HFFc6 (cell line): ENCODE data around the gene ZNF329. TPM values are rescaled to one million over a fixed set of nuclear protein-coding genes. Genes with fewer than 3 reads are reported as not detected.

Experiments used
- DNase-seq: peaks from one replicate; pipeline ENCODE4 v3.0.0-alpha.2; 2018
- H3K27ac Mint-ChIP-seq: 2 replicates; pipeline ENCODE4 v1.8.0; 2020; ENCODE audit warnings: mild to moderate bottlenecking, mixed read lengths
- H3K27me3 Mint-ChIP-seq: 2 replicates; pipeline ENCODE4 v1.8.0; 2021; ENCODE audit warnings: mild to moderate bottlenecking, moderate library complexity, mixed read lengths; ENCODE audit not compliant: insufficient read depth
- H3K36me3 Mint-ChIP-seq: 2 replicates; pipeline ENCODE4 v1.8.0; 2021; ENCODE audit warnings: low read depth, mixed read lengths
- H3K4me1 Mint-ChIP-seq: 2 replicates; pipeline ENCODE4 v1.8.0; 2020; ENCODE audit warnings: low read depth, mixed read lengths
- H3K4me3 Mint-ChIP-seq: 2 replicates; pipeline ENCODE4 v1.8.0; 2020; ENCODE audit warnings: mild to moderate bottlenecking, moderate library complexity, mixed read lengths
- H3K9me3 Mint-ChIP-seq: 2 replicates; pipeline ENCODE4 v1.8.0; 2020; ENCODE audit warnings: mild to moderate bottlenecking, mixed read lengths
- total RNA-seq, 6 experiments: library from RNA; stranded (reverse); fragmentation: NEBNext Ultra II Directional; extraction: Animal tissue kit (Norgen Biotek cat#: 25700); gene quantifications; 2 replicates in 1 of 6; 3 replicates in 5 of 6; pipeline ENCODE4 v1.2.3, GENCODE V29; 2021
- TF ChIP-seq, protein P1 (sequence below): fragments of 200-600 bp; sonication (generic); IDR thresholded peaks from 2 replicates; pipeline ENCODE4 v1.5.0; 2021; ENCODE audit warnings: antibody characterized with exemption, mild to moderate bottlenecking

Gene ZNF329
- total RNA-seq, 6 experiments from 2014 or later: 6.6 to 9.5 (median 7.9) TPM

DNA sequence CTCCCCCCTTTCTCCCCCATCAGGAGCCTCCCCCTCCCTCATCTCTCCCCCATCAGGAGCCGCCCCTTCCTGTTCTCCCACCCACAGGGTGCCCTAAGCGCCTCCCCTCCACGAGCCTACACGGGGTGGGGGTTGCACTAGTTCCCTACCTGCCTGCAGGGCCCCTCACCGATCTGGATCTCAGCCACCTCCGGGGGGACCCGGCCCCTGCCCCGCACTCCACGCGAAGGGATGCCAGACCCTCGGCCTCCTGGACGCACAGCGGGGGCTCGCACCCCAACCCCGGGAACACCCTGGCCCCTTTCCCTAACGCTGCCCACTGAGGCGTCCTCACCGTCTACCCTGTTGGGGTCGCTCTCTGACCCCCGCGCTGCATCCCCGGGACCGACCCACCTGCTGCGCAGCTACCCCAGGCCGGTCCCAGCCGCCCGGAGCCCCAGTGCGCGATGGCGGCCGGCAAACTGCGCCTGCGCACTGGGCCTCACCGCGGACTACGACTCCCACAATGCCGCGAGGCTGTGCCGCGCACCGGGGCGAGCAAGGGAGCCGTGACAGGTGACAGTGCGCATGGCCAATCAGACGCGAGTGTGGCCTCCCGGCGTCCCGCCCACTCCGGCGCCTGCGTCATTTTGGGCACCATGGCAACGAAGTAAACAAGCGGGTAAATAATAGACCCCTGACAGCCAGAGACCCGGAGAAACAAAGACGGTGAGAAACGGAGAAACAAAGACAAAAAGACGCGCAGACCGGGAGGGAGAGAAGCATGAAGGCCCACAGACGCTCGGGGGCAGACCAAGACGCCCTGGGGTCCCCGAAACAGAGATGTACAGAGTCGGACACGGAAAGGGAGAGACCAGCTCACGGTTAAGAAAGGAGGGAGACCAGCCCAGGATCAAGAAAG, 52.6 kb downstream of the ZNF329 start, which contains the start of gene ZSCAN18:
Gene ZSCAN18, minus strand, starts transcription at position 451 of the 901 bp plus-strand sequence. CDS start 7,964 bp downstream, outside the sequence.
- peaks cover 3% of the 10 kb centered on the region; the same call in 1 of the 2 replicates for H3K27me3 Mint-ChIP-seq
- peak; percentile 5 for DNase-seq
- H3K9me3 Mint-ChIP-seq: peaks cover 79% of the 10 kb centered on the region
- peaks cover 13% of the 10 kb centered on the region; the same call in 1 of the 2 replicates for H3K36me3 Mint-ChIP-seq
- H3K4me1 Mint-ChIP-seq: no peaks in the 10 kb centered on the region
- H3K27ac Mint-ChIP-seq: peak within 1 kb of the TSS; percentile 88
- TF ChIP-seq, protein P1, sequence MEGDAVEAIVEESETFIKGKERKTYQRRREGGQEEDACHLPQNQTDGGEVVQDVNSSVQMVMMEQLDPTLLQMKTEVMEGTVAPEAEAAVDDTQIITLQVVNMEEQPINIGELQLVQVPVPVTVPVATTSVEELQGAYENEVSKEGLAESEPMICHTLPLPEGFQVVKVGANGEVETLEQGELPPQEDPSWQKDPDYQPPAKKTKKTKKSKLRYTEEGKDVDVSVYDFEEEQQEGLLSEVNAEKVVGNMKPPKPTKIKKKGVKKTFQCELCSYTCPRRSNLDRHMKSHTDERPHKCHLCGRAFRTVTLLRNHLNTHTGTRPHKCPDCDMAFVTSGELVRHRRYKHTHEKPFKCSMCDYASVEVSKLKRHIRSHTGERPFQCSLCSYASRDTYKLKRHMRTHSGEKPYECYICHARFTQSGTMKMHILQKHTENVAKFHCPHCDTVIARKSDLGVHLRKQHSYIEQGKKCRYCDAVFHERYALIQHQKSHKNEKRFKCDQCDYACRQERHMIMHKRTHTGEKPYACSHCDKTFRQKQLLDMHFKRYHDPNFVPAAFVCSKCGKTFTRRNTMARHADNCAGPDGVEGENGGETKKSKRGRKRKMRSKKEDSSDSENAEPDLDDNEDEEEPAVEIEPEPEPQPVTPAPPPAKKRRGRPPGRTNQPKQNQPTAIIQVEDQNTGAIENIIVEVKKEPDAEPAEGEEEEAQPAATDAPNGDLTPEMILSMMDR: no peak
- H3K4me3 Mint-ChIP-seq: peak within 1 kb of the TSS; percentile 56

- H3K27ac Mint-ChIP-seq: no peak overlapping the region
- no peak overlapping the region for H3K4me3 Mint-ChIP-seq
- peaks cover 79% of the 10 kb centered on the region for H3K9me3 Mint-ChIP-seq
- H3K4me1 Mint-ChIP-seq: no peaks in the 10 kb centered on the region
- peaks cover 10% of the 10 kb centered on the region; the same call in 1 of the 2 replicates for H3K36me3 Mint-ChIP-seq
- TF ChIP-seq, protein P1: no peak
- no peak for DNase-seq
- H3K27me3 Mint-ChIP-seq: peaks cover 3% of the 10 kb centered on the region; the same call in 1 of the 2 replicates
These were observed 53.2 kb downstream of the ZNF329 start for GRCh38 chr19:58097349-58097748.

- peaks cover 3% of the 10 kb centered on the region; the same call in 1 of the 2 replicates for H3K27me3 Mint-ChIP-seq
- no peak overlapping the region for H3K27ac Mint-ChIP-seq
- TF ChIP-seq, protein P1: no peak
These were observed 53.7 kb downstream of the ZNF329 start for GRCh38 chr19:58096884-58097283.

GRCh38 chr19:58095328-58095727, 55.3 kb downstream of the ZNF329 start:
- H3K9me3 Mint-ChIP-seq: peaks cover 83% of the 10 kb centered on the region
- TF ChIP-seq, protein P1: no peak
- peaks cover 9% of the 10 kb centered on the region; the same call in 1 of the 2 replicates for H3K36me3 Mint-ChIP-seq
- H3K4me1 Mint-ChIP-seq: no peaks in the 10 kb centered on the region
- peaks cover 3% of the 10 kb centered on the region; the same call in 1 of the 2 replicates for H3K27me3 Mint-ChIP-seq
- no peak for DNase-seq
- H3K4me3 Mint-ChIP-seq: no peak overlapping the region
- no peak overlapping the region for H3K27ac Mint-ChIP-seq

More at GRCh38 chr19:58096884-58097283, 53.7 kb downstream of the ZNF329 start:
- Mint-ChIP-seq H3K36me3 (peaks cover 9% of the 10 kb centered on the region; the same call in 1 of the 2 replicates), H3K4me3 (no peak overlapping the region), H3K4me1 (no peaks in the 10 kb centered on the region), H3K9me3 (peaks cover 81% of the 10 kb centered on the region)
- no peak for DNase-seq

DNA sequence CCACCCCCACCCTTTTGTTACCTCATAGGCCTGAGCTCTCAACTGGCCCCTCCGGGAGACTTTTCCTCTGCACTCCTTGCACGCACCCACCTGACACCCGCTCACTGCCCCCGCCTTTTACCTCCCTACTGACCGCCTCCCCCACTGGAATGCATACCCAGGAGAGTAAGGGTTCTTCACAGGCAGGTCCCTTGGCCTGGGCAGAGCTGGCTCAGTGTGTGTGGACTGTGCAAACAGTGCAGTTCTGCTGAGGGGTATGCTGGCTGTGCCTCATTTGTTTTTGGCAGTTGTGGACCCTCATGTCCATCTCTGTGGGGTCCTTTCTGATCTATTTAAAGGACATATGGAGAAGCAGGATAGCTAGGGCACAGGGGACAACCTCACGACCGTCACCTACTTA, 57.5 kb downstream of the ZNF329 start:
- H3K9me3 Mint-ChIP-seq: peaks cover 78% of the 10 kb centered on the region
- H3K27ac Mint-ChIP-seq: no peak overlapping the region
- DNase-seq: no peak
- 0 out of 2 replicates have a peak, but pooled peaks cover 2% of the 10 kb centered on the region for H3K27me3 Mint-ChIP-seq
- H3K4me1 Mint-ChIP-seq: no peaks in the 10 kb centered on the region
- H3K36me3 Mint-ChIP-seq: peaks cover 5% of the 10 kb centered on the region; the same call in 1 of the 2 replicates
- TF ChIP-seq, protein P1: no peak
- H3K4me3 Mint-ChIP-seq: no peak overlapping the region
